HG03571 (cell line): ENCODE data around the gene NUTM2B.
"Not testable (repeated sequence)": the region's sequence is repeated elsewhere in the genome, so short reads cannot be mapped to it uniquely, and the experiment has no call there.

ENCODE experiments used
- ATAC-seq: cut with Tn5 transposase; IDR thresholded peaks from one replicate; pipeline ENCODE4 v1.9.1; 2021; ENCODE audit not compliant: unreplicated experiment

Gene NUTM2B, protein sequence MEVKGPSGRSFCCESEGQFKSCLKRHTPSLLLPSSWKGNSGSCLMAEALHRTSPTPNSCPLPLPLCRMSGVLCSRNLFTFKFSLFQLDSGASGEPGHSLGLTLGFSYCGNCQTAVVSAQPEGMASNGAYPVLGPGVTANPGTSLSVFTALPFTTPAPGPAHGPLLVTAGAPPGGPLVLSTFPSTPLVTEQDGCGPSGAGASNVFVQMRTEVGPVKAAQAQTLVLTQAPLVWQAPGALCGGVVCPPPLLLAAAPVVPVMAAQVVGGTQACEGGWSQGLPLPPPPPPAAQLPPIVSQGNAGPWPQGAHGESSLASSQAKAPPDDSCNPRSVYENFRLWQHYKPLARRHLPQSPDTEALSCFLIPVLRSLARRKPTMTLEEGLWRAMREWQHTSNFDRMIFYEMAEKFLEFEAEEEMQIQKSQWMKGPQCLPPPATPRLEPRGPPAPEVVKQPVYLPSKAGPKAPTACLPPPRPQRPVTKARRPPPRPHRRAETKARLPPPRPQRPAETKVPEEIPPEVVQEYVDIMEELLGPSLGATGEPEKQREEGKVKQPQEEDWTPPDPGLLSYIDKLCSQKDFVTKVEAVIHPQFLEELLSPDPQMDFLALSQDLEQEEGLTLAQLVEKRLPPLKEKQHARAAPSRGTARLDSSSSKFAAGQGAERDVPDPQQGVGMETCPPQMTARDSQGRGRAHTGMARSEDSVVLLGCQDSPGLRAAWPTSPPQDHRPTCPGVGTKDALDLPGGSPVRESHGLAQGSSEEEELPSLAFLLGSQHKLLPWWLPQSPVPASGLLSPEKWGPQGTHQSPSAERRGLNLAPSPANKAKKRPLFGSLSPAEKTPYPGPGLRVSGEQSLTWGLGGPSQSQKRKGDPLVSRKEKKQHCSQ

DNA sequence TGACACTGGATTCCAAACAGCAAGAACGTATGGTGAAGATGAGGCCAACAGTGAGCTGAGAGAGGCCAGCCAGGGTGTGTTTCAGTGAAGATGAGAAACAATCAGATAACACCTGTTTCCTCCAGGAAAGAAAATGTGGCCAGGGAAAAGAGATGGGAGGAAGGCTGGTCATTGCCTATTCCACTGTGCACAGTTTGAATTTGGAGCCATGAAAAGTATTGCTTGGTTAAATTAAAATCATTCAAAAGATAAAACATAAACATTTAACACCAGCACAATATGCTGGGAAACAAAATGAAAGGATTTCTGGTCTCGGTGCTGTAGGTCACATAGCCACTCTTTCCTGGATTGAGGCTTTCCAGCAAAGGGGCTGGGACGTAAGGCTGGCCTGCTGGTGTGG is at the start of gene NUTM2B:
NUTM2B (plus strand) TSS at position 301 of the 400 bp plus-strand sequence. CDS start 383 bp downstream, outside the sequence.
- ATAC-seq: not testable (repeated sequence)

DNA sequence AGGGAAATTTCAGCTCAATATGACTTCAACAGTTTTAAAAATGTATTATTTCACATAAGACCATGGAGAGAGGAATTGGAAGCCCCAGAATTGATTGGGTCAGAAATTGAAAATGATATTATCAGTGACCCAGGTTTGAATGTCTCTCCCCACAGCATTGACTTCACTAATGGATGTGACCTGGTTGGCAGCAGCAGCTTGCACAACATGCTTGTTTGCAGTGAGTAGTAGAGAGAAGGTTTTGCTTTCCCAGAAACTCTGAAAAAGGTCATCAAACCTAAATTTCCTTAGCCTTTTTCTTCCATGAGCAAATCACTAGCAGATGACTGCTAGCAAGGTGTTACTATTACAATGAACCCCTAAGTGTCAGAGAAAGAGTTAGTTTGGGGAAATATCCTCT is 39.7 kb upstream of the NUTM2B start:
- ATAC-seq: not testable (repeated sequence)

DNA sequence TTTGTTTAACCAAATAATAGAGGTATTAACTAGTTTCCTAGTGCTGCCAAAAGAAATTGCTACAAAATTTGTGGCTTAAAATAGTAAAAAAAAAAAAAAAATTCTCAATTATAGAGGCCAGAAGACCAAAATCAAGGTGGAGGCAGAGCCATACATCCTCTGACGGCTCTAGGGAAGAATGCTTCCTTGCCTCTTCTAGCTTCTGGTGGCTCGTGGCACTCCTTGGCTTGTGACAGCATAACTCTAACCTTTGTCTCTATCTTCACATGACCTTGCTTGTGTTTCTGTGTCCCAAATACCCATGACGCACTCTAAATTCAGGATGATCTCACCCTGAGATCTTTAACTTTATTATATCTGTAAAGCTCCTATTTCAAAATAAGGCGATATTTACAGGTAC is 38.3 kb upstream of the NUTM2B start:
- not testable (repeated sequence) for ATAC-seq

DNA sequence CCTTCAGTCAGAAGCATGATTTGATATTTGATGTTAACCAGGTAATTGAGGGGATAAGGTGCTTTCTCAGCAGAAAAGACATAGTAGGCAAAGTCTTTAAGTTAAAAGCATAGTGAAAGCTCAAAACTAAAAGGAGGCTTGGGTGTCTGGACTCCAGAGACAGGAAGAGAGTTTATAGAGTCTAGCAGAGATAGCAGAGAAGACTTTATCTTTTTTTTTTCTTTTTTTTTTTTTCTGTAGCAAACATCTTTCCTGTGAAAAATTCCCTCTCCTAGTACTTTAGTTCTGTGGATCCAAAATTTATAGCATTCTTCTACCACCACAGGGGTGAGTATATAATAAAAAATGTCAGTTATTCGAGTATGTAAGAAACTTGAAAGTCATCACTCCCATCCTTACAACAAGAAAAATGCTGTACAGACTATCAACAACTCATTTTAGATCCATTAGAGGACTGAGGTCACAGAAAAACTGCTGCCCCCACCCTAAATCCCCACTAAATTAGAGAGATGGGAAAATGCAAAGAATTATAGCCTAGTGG is 33.7 kb upstream of the NUTM2B start:
- ATAC-seq: not testable (repeated sequence)

DNA sequence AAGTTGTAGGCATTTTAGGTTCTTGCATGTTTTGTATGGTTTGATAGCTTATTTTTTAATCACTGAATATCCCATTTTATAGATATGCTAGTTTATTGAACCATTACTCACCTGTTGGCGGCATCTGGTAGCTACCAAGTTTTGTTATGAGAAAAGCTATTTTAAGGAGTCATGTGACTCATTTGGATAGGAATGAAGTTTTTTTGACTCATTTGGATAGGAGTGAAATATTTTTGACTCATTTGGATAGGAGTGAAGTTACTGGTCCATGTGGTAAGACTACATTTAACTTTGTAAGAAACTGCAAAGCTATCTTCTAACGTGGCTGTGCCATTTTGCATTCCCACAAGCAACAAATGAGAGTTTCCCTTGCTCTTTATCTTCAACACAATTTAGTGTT is 28.1 kb upstream of the NUTM2B start:
- not testable (repeated sequence) for ATAC-seq

DNA sequence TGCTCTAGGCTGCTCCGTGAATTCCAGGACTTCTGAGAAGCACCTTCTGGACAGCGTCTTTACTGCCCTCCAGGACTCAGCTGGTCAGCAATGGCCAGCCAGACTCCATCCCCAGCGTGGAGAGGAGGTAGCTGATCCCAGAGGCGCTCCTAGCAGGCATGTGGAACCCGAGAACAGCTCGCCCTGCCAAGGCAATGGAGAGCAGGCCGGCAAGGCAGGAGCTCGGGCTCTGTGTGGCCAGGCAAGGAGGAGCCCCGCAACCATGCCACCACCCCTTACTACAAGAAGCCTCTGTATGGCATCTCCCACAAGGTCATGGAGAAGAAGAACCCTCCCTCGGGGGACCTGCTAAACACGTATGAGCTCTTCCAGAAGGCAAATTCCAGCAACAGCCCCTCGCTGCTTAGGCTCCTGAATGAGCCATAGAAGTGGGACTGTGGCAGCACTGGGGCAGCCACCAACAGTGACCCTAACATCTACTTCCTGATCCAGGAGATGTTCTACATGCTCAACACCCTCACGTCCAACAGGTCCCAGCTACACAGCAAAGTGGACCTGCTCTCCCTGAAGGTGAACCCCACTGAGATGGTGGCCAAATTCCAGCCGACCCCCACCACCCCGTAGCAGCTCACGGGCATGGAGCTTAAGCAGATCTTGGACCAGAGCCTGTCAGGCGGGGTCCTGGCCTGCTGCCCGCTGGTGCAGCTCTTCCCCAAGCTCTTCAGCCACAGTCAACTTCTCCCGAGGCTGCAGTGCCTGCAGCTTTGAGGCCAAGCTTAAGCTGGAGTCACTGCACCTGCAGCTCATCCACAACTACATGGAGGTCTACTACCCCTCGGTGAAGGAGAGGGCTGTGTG is 19.8 kb upstream of the NUTM2B start:
- ATAC-seq: not testable (repeated sequence)

DNA sequence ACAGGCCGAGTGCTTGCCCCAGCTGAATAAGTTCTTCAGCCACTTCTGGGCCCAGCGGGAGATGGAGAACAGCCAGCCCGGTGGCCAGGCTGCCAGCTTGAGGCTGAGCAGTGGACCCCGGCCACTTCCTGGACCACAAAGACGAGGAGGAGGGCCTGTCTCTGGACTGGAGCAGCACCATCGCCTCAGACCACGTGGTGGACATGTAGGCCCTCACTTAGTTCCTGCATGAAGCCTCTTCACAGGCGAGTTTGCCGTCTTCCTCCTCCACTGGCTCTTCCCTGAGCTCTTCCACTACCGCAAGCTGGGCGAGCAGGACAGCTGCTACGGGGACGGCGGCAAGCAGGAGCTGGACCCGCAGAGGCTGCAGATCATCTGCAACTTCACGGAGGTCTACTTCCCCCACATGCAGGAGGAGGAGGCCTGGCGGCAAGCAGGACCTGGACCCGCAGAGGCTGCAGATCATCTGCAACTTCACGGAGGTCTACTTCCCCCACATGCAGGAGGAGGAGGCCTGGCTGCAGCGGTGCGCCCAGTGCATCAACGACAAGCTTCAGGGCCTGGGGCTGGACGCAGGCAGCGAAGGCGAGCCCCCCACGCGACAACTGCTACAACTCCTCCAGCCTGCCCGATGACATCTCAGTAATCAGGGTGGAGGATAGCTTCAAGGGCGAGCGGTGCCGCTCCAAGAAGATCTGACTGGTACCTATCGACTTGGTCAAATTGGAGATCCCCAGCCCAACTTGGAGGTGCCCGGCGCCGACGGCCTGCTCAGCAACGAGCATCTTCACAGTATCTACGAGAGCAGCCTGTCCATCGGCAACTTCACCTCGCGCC is 18.9 kb upstream of the NUTM2B start:
- ATAC-seq: not testable (repeated sequence)

DNA sequence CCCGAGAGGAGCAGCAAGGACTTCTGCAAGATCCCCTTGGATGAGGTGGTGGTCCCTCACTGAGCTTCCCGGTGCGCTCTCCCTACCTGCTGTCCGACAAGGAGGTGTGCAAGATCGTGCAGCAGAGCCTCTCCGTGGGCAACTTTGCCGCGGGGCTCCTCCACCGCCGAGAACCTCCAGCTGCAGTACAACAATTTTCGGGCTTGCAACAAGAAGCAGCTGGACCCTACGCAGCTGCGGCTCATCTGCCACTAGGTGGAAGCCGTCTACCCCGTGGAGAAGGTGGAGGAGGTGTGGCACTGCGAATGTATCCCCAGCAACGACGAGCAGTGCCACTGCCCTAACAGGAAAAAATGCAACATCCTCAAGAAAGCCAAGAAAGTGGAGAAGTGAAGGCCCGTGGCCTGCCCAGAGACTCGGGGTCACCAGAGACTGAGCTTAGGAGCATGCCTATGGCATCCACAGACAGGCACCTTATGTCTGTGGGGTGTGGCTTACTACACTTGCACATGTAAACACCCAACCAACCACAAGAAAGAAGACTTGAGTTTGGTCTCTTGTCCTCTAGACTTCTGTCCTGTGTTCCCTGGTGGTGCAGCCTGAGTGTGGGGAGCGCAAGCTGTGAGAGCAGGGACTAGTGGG is 17.9 kb upstream of the NUTM2B start:
- peak; percentile 74 for ATAC-seq

DNA sequence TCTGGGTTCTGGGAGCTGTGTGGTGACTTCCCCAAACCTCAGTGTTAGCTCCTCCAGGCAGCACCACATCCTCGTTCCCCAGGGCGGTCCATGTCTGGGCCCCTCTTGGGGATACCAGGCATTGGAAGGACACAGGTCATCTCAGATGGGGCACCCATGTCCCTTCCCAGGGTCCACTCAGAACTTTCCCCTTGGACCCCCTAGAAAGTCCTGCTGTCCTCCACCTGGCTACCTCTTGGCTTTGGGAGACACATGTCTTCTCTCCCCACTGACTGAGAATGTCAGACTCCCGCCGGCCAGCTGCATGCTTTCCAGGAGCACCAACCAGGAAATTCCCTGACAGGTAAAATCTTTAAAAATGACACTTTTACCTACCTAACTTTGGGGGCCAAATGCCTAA is 16.4 kb upstream of the NUTM2B start:
- ATAC-seq: not testable (repeated sequence)

DNA sequence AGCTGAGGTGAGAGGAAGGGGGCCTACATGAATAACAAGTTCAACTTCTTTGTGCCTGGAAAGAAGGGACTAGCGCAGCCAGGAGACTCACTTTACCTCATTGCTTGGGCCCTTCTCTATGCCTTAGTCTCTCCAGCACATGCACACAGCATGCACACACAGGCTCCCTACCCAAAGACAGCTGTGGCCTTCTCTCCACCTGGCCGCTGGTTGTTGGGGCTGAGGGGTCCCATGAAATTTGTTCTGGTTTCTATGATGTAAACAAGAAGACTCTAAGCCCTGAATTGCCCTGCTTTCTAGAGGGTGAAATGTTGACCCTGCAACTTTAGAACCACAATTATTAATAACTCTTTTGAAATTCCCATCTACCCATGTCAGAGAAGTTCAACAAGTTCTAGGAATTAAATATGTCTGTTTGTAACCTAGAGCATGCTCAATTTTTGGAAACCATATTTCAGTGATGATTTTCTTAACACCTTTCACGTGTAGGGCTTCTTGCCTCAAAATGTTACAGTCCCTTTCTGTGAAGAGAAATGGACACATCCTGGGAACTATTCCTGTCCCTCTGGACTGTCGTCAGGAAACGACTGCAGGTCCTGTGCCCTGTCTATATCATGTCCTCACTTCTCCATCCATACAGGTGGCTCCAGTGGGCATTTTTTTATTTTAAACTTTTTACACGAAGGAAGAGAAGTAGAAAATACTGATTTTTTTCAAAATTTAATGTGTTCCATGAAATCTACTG is 15.4 kb upstream of the NUTM2B start:
- ATAC-seq: not testable (repeated sequence)

DNA sequence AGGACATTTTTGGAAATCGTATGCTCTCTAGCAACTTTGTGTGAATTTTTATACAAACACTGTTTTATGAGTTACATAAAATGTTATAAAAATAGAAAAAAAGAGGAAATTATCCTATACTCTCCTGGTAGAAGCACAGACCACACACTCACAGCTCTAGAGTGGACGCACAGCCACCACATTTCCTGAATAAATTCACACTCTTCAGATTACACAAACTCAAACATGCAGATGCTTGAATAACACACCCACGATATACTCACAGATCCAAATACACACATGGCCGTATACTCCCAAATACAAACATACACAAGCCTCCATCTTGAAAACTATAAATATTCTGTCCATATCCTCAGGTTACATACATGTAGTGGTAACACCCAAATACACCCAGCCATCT is 14.2 kb upstream of the NUTM2B start:
- ATAC-seq: not testable (repeated sequence)

DNA sequence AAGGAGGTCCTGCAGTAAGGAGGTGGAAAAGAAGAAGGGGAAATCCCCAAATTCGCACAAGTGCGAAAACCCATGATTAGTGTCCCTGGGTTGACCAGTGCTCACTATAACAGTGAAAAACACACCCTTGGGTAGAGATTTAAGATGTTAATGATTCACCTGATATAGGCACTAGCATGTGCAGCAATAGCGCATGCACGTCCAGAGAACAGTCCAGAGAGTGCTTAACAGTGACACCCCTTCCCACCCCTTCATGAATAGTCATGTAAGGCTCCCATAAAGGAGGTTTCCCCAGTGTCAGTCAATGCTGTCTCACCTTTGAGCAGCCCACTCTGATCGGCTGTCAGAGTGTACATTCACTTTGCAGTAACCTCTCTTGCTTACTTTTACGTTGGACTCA is 6.4 kb upstream of the NUTM2B start:
- not testable (repeated sequence) for ATAC-seq

DNA sequence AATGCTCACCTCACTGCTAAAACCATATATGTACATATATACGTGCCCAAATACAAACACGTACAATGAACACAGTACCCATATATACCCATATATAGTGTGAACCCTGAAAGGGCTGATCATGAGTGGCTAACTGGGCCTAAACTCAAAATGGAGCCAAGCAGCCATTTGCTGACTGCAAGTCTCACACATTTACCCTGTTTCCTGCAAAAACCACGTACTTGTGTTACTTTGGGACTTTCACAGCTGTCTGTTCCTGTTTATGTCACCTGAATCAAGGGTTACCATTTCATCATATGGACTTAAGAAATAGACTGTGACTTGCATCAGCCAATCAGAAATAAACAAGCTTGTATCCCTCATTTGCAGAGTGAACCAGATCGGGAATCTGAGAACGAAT is 5.9 kb upstream of the NUTM2B start:
- ATAC-seq: not testable (repeated sequence)

DNA sequence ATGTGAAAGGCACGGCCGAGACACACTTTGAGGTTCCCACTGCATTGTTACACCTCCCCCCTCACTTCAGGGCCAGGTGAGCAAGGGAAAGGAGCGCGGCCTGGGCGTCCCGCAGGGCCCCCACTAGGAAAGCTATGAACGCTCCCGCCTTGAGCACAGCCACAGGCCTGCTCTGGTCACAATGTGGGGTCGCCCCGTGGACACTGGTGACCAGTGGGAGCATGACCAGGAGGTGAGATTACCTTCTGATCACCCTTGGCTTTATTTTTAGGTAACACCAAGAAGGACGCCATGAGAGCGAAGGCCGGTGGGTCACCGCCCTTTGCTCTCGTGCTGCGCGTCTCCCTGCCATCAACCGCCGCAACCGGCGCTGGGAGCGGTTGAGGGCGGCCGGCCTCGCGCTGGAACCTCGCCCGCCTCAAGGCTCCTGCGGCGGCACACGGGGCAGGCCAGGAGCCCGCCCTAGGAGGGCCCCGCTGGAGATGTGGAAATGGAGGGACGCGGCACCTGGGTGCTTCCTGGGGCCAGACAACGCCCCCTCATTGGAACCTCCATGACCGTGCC is 2.6 kb upstream of the NUTM2B start:
- ATAC-seq: not testable (repeated sequence)

DNA sequence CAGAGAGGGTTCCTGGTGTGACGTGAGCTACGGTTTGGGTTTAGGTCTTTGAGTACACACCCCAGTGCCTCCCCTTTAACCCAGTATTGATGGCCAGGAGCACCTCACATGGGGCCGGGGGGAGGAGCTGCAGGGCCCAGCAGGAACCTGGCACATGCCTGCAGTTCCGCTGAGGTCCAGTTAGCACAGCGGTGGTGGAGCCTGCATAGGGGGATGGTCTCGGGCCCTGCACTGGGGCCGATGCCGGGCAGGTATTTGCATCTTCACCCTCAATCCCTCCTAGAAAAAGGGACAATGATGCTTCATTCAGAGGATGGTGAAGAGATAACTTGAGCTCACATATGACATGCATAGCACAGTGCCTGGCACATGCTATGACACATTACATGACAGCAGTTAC is 4.0 kb downstream of the NUTM2B start:
- not testable (repeated sequence) for ATAC-seq

DNA sequence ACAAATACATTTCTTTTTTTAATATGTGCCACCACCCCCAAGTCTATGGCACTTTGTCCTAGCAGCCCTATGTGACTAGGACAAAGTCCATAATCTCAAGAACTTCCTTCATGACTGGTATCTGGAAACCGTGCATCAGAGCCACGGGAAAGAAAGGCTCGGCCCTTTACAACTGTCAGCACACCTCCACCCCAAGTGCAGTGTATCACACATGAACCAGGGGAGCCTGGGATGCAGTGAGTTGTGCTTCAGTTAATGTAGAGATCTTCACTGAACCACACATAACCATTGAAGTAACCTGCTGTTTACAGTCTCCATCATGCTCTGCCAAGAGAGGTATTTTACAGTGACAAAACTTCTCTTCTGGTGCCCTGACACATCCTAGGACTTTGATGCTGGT is 11.9 kb downstream of the NUTM2B start:
- not testable (repeated sequence) for ATAC-seq

DNA sequence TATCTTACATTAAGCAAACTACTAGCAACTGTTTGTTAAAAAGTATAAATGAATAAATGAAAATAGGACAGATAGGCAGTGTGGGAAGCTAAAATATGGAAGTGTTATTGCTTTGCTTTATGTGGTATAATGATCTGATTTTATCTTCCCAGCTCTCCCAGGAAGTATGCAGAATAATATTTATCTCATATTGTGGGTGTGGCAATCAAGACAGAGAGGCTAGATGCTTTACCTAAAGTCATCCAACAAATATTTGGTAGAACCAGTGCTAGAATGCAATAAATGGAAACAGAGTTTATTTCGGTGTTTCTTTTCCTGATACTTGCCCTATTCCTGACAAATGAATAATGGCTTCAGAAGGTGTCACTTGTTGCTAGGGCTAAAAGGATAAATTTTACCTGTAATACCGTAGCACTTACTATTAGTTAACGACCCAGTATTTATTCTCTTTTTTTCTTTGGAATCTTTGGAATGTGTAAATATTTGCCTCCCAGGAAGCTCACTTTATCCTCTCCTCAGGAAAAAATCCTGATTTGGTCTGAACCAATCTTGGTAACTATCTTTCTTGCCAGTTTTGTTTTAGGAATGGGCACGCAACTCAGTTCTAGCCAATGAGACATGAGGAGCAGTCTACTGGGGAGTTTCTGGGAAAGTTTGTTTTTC is 14.0 kb downstream of the NUTM2B start:
- ATAC-seq: not testable (repeated sequence)

DNA sequence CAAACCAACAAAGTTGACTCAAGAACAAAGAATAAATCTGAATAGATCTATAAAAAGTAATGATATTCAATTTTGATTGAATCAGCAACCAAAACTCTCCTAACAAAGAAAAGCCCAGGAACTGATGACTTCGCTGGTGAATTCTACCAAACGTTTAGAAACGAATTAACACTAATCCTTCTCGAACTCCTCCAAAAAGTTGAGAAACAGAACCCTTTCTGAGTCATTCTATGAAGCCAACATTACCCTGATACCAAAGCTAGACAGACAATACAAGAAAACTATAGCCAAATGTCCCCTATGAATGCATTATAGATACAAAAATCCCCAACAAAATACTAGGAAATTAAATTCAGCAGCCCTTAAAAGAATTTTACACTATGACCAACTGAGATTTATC is 17.0 kb downstream of the NUTM2B start:
- ATAC-seq: not testable (repeated sequence)
